Measurements from ENCODE around the gene RNF103. TPM values are rescaled to one million over a fixed set of nuclear protein-coding genes. Genes with fewer than 3 reads are reported as not detected.

Gene RNF103
- total RNA-seq, 2 donors from 2014 or later = 16.2 to 44.4 TPM

- 88 to 99% methylated on average over 2 of the region's 2 CpGs for WGBS, 2 donors
- intact Hi-C loops (cut with DNase I) = no loop called here
- Histone ChIP-seq H3K4me1 (peaks cover 33% of the 10 kb centered on the region), H3K27me3 (no peaks in the 10 kb centered on the region), H3K9me3 (no peaks in the 10 kb centered on the region), H3K36me3 (replicated peaks in 1 of 2; ENCODE audit: insufficient read depth in 1 of 2, low read depth in 2 of 2) (no peaks in the 10 kb centered on the region), H3K27ac (no peak overlapping the region), H3K4me3 (no peak overlapping the region)
- TF ChIP-seq CTCF (IDR thresholded peaks at IDR 0.05) (no peak), POLR2A (IDR thresholded peaks at IDR 0.05) (no peak)
- ATAC-seq (no peak), DNase-seq (no peak)
Observed at GRCh38 chr2:86557836-86558235, 65.8 kb downstream of the RNF103 start.

GRCh38 chr2:86556508-86556907 is 67.2 kb downstream of the RNF103 start:
- no peak overlapping the region for H3K4me3 ChIP-seq
- peaks cover 26% of the 10 kb centered on the region for H3K4me1 ChIP-seq
- DNase-seq (no peak), ATAC-seq (no peak)
- no peak for TF ChIP-seq POLR2A (IDR thresholded peaks at IDR 0.05)
- TF ChIP-seq CTCF (IDR thresholded peaks at IDR 0.05) = no peak
- H3K27me3 ChIP-seq = no peaks in the 10 kb centered on the region
- 74 to 87% methylated on average over 15 to 16 of the region's 16 CpGs for WGBS, 2 donors
- intact Hi-C loops (cut with DNase I) = no loop called here
- H3K36me3 ChIP-seq (replicated peaks in 1 of 2; ENCODE audit: insufficient read depth in 1 of 2, low read depth in 2 of 2) = no peaks in the 10 kb centered on the region
- no peaks in the 10 kb centered on the region for H3K9me3 ChIP-seq
- no peak overlapping the region for H3K27ac ChIP-seq

Other genes with a start within 250 kb of the RNF103 start
- gene KDM3A, start 182.5 kb downstream of the RNF103 start, total RNA-seq = 10 to 100 TPM; 34.0 to 47.8 TPM
- gene CHMP3, start 60.4 kb downstream of the RNF103 start, total RNA-seq = 10 to 100 TPM; 64.6 to 70.0 TPM
- 10 to 100 TPM; 27.4 to 28.5 TPM for gene RMND5A, start 96.4 kb upstream of the RNF103 start, total RNA-seq
- gene CD8A, start 167.0 kb upstream of the RNF103 start, total RNA-seq = 1 to 10 TPM; 1.8 to 2.0 TPM
- 1 to 10 TPM in 1 of 2 donors, not detected in 1; 5.7 TPM for gene CD8B, start 238.0 kb upstream of the RNF103 start, total RNA-seq

Data from body of pancreas (tissue), 4 donors.